ENCODE results near the gene EPHA3.

Gene EPHA3

GRCh38 chr3:89372456-89372855, 265.0 kb downstream of the EPHA3 start:
- no peak for DNase-seq

- no peak for DNase-seq
Measured at GRCh38 chr3:89373434-89373833, 266.0 kb downstream of the EPHA3 start.

DNA sequence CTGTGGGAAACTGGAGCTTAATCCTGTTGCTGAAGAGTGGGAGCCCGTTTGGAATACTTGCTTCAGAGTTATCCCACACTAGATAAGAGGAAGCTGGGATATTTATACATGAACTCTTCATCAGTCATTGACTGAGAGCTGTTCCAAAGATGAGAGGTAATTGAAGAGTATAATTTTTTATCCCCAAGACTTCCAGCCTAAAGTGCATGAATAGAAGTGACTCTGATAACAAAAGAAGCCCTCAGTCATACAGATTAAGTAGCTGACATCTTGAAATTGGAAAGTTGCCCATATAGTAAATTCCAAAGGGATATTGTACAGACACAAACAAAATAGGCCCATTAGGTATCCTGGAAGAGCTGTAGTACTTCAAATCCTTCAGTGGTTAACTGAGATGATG, 268.0 kb downstream of the EPHA3 start:
- no peak for DNase-seq

GRCh38 chr3:89380016-89380415, 272.6 kb downstream of the EPHA3 start:
- DNase-seq = no peak

DNA sequence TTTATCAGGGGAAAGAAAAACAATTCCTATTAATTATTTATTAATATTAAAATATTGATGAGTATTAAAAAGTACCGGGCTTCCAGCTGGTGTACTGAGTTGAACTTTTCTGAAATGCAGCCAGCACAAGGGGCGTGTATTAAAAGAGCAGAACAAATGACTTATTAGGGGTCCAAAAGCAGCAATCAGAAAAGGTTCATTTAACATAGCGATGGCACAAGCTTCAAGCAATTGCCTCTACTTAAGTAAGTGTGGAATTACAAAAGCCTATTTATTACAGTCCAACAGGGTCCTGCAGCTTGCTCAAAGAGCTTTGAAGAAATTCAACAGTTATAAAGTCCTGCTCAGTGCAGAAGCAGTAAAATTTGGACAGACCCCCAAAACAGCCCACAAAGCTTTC, 285.6 kb downstream of the EPHA3 start:
- no peak for DNase-seq

- no peak for DNase-seq
Measured at GRCh38 chr3:89395456-89395855, 288.0 kb downstream of the EPHA3 start.

- no peak for DNase-seq
Measured at GRCh38 chr3:89395996-89396395, 288.6 kb downstream of the EPHA3 start.

- DNase-seq = no peak
Measured at GRCh38 chr3:89402051-89402450, 294.6 kb downstream of the EPHA3 start.

DNA sequence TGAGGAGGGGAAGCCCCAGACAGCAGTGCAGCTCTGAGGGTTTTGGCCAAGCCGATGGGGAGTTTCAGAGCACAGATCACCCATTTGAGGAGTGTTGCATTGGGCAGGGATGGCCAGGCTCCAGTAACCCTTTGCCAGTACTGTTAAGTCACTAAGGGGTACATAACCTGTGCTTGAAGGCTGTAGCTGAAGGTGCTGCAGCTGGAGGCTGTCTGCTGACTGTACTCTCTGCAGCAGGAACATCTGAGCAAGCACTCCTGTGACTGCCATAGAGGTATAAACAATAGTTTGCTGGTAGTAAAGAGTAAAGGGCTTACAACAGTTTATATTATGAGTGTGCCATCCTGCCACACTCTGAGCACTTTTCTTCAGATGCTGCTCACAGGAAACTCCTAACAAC, 297.8 kb downstream of the EPHA3 start:
- DNase-seq = no peak

GRCh38 chr3:89405593-89405992, 298.2 kb downstream of the EPHA3 start:
- no peak for DNase-seq

GRCh38 chr3:89411201-89411600, 303.8 kb downstream of the EPHA3 start:
- DNase-seq = no peak

GRCh38 chr3:89414270-89414669, 306.8 kb downstream of the EPHA3 start:
- DNase-seq = no peak

GRCh38 chr3:89419647-89420241, 312.3 kb downstream of the EPHA3 start:
- no peak for DNase-seq

GRCh38 chr3:89426060-89426459, 318.6 kb downstream of the EPHA3 start:
- DNase-seq = no peak

GRCh38 chr3:89434621-89435380, 327.4 kb downstream of the EPHA3 start:
- no peak for DNase-seq

GRCh38 chr3:89436846-89437245, 329.4 kb downstream of the EPHA3 start:
- DNase-seq = no peak

DNA sequence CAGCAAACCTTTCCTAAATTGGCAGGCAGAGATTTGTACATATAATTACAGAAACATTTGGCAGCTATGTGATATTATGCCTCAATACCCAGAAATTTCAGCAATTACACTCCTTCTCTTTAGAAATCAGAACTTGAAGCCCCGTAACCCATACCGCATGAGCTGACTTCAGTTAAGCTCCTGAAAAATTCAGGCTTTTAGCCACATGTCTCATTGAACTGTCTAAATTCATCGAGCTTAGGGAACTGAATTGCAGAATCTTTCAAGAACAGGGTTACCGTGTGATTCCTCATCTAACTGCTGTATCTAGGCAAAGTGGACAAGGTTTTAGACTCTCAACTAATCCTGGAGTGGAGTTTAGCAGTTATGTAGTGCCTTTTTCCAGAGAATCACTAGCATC, 333.0 kb downstream of the EPHA3 start:
- DNase-seq = no peak

GRCh38 chr3:89441141-89441540, 333.7 kb downstream of the EPHA3 start:
- no peak for DNase-seq

DNA sequence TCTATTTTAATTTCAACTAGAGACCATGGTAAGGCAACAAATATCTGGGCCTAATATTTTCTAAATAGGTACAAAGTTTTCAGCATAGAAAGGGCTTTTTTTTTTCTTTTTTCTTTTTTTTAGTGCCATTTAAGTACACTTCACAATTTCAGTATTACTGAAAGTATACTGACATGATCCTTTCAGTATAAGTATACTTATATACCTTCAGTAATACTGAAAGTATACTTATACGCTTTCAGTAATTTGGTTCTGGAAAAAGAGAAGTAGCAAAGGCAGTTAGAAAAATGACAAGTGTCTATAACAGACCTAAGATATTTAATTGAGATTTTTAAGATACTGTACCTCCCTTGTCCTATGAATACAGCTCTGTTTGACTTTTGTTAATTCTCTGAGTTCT, 339.2 kb downstream of the EPHA3 start:
- DNase-seq = no peak

- DNase-seq = no peak
Measured at GRCh38 chr3:89447243-89447642, 339.8 kb downstream of the EPHA3 start.

DNA sequence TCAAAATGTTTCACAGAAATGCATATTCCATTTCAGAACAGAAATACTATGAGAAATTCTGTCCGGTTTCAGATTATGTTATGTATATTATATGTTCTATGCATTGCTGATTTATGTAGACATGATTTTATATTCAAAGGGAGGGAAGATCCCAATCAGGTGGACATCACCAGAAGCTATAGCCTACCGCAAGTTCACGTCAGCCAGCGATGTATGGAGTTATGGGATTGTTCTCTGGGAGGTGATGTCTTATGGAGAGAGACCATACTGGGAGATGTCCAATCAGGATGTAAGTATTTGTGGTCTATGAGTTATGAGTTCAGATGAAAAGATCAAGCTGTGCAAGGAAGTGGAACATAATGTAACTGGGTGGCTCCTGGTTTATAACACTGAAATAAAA, 341.7 kb downstream of the EPHA3 start:
- DNase-seq = no peak

DNA sequence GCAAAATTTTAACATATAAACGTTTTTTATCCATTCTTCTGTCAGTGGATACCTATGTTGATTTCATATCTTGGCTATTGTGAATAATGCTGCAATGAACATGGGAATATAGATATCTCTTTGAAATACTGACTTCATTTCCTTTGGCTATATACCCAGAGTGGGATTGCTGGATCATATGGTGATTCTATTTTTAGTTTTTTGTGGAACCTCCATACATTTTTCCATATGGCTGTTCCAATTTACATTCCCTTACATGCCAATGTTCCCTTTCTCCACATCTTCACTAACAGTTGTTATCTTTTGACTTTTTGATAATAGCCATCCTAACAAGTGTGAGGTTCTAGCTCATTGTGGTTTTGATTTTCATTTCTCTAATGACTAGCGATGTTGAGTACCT, 344.6 kb downstream of the EPHA3 start:
- DNase-seq = no peak

DNA sequence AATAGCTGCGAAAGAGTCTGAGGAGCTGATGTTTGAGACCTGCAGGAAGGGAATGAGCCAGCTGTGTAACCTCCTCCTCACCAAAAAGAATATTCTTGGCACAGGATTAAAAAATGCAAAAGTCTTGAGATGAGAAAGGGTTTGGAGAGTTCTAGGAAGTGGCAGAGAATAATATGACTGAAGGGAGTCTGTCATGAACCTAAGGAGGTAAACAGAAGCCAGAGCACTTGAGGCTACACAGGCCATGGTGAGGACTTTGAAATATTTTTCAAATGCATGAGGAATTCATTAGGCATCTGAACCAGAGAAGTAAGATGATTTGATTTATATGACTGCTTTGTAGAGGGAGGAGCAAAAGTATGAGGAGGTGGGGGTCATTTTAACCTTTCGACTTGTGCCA, 347.8 kb downstream of the EPHA3 start:
- no peak for DNase-seq

- DNase-seq = no peak
Measured at GRCh38 chr3:89467898-89468363, 360.5 kb downstream of the EPHA3 start.

DNA sequence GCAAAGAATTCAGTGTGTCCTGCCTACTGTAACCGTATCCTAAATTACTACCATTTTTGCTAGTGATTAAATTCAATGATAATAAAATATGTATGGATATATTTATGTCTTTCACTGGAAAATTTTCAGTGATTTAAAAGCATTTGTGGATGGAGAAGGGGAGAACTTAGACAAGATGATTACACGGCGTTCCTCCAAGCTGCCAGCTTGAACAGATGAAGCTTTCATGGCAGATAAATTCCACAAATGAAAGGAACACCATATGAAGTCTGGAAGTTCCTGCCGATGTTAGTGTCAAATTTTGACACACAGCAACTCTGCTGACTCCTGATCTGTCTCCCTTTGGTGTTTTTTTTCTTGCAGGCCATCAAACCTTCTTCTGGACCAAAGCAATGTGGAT, 364.7 kb downstream of the EPHA3 start:
- DNase-seq = no peak

Data from DMS153 (cell line).